Stimulated activated CD4-positive, alpha-beta T cell treated with anti-CD3 and anti-CD28 coated beads, Interleukin-2, amount 100 ng/mL, for 24 hours (primary cell): Measurements from ENCODE around the gene TECPR1.
"Not testable (repeated sequence)": the region's sequence is repeated elsewhere in the genome, so short reads cannot be mapped to it uniquely, and the experiment has no call there.

Source experiments
- DNase-seq, 2 donors: peaks; one replicate each; pipeline ENCODE4 v3.0.0-alpha.2; 2020

The TECPR1 gene

GRCh38 chr7:98225913-98226614, 26.0 kb downstream of the TECPR1 start:
- no peak for DNase-seq

DNA sequence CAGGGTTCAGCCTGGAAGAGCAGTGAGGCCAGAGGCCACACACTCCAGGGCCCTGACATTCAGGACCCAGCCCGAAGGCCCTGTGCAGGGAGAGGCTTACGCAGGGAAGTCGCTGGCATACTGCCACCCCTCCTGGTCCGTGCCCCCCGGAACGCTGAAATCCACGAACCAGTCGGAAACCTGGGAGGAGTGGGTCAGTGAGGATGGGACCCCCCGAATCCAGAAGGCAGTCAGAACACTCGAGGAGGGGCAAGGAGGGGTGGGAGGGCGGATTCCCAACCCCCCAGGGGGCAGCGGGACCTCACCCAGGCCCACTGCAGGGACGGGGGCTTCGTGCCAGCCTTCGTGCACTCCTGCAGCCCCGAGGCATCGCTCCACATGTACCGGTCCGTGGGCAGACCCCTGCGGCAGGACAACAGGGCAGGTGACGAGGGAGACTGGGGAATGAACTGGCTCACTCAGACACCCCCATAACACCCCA, 27.3 kb downstream of the TECPR1 start:
- no peak for DNase-seq

DNA sequence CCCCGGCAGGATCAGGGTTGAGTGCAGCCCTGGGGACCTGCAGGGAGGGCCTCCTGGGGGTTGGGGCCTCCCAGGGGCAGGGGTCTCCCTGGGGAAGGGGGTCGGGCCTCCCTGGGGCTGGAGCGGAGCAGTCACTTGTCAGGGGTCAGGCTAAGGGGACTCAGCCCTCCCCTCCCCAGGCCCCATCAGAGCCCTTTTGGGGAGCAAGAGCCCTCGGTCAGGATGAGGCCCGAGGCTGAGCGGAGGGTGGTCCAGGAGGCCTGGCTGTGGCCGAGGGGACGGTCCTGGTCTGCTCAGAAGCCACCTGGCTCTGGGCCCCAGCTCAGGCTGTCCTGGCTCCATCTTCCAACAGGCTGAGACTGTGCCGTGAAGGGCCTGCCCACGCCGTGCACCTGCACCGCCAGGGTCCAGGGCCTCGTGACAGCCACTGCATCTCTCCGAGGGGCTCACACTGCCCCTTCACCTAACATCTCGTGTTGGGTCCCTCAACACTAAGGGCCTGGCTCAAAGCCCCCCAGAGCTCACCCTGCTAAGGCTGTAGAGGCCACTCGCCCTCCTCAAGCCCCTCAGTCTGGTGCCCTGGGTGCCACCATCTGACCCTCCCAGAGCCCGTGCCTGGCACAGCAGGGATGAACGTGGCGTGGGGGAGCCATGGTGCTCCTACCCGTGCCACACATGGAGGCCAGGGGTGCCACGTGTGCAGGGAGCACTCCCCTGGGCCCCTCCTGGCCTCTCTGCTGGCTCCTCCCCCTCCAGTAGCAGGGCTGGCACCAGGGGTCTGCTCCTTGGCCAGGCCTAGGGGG, 27.9 kb downstream of the TECPR1 start:
- DNase-seq, result no peak

- DNase-seq, result no peak
Observed at GRCh38 chr7:98223351-98223897, 28.6 kb downstream of the TECPR1 start.

GRCh38 chr7:98222533-98223195, 29.4 kb downstream of the TECPR1 start:
- no peak for DNase-seq

DNA sequence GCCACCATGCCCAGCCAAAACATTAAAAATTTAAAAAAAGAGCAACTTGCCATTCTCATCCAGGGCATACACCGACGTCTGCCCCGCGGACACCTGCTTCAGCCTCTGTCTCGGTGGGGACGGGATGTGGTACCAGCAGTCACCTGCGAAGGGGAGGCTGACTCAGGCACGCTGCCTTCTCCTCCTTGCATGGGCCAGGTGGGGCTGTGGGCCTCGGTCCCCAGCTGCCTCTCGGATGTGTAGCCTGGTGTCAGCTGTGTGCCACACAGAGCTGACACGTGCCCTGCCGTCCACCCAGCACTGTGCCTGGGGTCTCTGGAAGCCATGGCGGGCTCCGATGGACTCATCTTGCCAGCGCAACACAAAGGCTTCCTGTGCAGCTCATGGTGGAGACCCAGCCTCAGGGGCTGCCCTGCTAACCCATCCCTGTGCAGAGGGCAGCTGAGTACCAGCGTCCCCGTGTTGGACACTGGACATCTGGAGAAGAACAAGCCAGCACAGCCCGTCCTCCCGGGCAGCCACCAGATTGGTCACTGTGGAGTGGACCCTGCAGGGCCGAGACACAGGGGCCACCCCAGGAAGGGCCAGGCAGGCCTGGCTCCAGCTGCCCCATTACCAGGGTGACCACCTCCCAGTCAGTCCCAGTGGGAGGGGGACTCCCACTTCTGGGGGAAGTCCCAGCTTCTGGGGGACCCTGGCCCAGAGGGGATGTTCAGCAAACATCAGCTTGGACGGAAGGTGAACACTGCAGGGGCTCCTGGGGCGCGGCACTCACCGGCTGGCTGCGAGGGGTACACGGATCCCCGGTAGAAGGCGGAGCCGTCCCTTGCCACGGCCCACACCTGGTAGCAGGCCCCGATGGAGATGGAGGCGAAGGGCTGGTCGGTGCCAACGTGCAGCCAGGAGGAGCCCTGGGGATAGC, 30.2 kb downstream of the TECPR1 start:
- DNase-seq, result no peak

GRCh38 chr7:98219382-98219781, 32.6 kb downstream of the TECPR1 start:
- not testable (repeated sequence) for DNase-seq

DNA sequence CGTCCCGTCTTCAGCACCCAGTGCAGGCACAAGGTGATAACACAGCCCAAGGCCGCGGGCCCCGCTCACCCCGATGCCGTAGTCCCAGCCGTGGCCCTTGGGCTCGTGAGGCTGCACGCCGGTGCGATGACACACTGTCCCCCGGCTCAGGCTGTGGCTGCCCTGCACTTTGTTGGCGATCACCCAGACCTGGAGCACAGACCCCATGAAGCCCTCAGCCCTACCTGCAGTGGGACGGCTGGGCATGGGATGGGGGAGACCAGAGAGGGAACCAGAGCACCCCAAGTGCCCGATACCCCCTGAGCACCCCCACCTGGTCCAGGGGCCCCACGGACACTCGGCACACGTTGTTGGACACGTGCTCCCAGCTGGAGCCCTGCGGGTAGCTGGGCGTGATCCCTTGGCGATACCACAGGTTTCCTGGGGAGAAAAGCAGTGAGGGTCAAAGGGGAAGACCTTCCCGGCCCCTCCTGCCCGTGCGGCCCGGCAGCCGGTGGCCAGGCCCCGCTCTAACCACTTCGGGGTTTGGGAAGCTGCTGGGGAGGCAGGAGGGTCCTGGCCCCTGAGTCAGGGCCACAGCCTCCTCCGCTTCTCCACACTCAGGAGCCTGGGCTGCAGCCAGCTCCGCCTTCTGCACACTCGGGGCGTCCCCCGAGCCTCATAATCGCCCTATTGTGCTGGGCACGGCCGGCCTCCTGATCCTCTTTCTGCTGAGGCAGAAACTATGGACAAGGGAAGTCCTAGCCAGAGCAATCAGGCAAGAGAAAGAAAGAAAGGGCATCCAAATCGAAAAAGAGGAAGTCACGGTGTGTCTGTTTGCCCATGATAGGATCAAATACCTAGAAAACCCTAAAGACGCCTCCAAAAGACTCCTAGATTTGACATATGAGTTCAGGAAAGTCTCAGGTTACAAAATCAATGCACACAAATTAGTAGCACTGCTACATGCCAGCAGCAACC, 34.1 kb downstream of the TECPR1 start:
- no peak for DNase-seq

GRCh38 chr7:98216941-98217622, 35.0 kb downstream of the TECPR1 start:
- no peak for DNase-seq

- DNase-seq, result no peak
Observed at GRCh38 chr7:98215561-98216495, 36.2 kb downstream of the TECPR1 start.

- no peak for DNase-seq
Observed at GRCh38 chr7:98214811-98215321, 37.2 kb downstream of the TECPR1 start.

DNA sequence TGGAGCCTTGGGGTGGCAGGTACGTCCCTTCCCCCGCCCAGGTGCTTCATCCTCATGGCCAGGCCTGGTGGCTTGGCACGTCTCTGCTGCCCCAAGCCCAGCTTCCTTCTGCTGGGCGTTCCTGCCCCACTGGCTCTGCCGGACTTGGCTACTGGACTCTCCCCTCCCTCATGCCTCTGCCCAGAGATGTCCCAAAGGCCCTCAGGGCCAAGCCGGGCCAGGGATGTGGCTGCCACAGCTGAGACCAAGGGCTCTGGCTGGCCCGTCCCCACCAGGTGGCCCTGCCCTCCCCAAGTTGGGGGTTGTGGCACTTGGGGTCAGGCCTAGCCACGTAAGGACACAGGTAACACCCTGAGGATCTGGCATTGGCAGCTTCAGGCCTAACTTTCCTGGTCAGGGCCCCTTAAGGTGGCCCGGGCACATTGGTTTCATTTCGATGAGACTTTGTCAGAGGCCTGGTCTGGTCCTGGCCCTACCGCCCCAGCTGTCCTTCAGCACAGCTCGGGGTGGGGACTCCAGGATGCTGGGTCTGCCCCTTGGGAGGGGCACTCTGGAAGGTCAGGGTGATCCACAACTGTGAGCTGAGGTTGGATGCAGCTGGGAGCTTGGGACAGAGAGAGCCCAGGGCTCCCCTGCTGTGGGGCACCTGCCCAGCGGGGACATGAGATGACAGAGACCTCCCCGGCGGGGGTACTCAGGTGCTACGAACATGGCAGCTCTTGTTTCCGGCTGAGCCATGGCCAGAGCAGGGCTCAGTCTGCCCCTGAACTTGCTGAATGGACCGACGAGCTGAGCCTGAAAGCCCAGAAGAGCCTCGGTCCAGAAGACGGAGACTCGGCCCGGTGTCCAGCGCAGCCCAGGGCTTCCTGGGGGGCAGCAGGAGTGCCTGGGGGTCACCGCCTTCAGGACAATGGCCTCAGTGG, 37.9 kb downstream of the TECPR1 start:
- DNase-seq, result no peak

- no peak for DNase-seq
Observed at GRCh38 chr7:98213296-98213887, 38.6 kb downstream of the TECPR1 start.

DNA sequence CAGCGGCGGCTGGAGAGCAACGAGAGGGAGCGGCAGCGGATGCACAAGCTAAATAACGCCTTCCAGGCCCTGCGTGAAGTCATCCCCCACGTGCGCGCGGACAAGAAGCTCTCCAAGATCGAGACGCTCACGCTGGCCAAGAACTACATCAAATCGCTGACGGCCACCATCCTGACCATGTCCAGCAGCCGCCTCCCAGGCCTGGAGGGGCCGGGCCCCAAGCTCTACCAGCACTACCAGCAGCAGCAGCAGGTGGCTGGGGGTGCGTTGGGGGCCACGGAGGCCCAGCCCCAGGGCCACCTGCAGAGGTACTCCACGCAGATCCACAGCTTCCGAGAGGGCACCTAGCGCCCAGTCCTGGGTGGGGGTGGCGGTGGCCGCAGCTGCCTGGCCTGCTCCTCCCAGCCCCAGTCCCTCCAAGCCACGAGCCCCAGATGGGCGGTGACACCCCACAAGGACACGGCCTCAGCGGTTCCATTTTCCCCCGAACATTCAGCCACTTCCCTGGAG, 39.4 kb downstream of the TECPR1 start:
- DNase-seq, result no peak

GRCh38 chr7:98211676-98212531, 40.1 kb downstream of the TECPR1 start:
- DNase-seq, result no peak

GRCh38 chr7:98211221-98211675, 40.8 kb downstream of the TECPR1 start, which contains the start of gene BHLHA15:
Gene BHLHA15 (plus strand): TSS chr7:98211439. CDS start chr7:98212310, 871 bp downstream.
- peak in 1 of 2 donors; percentile 48 for DNase-seq
